Measurements from ENCODE around the gene PAK6.

The PAK6 gene

GRCh38 chr15:40310001-40310959 is 71.4 kb downstream of the PAK6 start:
- DNase-seq (ENCODE audit: low read depth, low spot score), result no peak
- in situ Hi-C loops (cut with HindIII; ENCODE audit: low sequenced_read_pairs), result no loop called here
- H3K4me3 ChIP-seq (ENCODE audit: low read depth, low read length), result no peak overlapping the region
- TF ChIP-seq CTCF (IDR thresholded peaks at IDR 0.05; ENCODE audit: low read depth, low read length), result peak; percentile 77

- no peak overlapping the region for H3K4me3 ChIP-seq (ENCODE audit: low read depth, low read length)
- no peak for TF ChIP-seq CTCF (IDR thresholded peaks at IDR 0.05; ENCODE audit: low read depth, low read length)
- in situ Hi-C loops (cut with HindIII; ENCODE audit: low sequenced_read_pairs), result no loop called here
- DNase-seq (ENCODE audit: low read depth, low spot score), result no peak
Observed at GRCh38 chr15:40310993-40311392, 72.1 kb downstream of the PAK6 start.

- DNase-seq (ENCODE audit: low read depth, low spot score), result no peak
- in situ Hi-C loops (cut with HindIII; ENCODE audit: low sequenced_read_pairs), result no loop called here
- no peak overlapping the region for H3K4me3 ChIP-seq (ENCODE audit: low read depth, low read length)
- TF ChIP-seq CTCF (IDR thresholded peaks at IDR 0.05; ENCODE audit: low read depth, low read length), result no peak
Observed at GRCh38 chr15:40312370-40313158, 73.7 kb downstream of the PAK6 start.

- in situ Hi-C loops (cut with HindIII; ENCODE audit: low sequenced_read_pairs), result no loop called here
- TF ChIP-seq CTCF (IDR thresholded peaks at IDR 0.05; ENCODE audit: low read depth, low read length), result no peak
- DNase-seq (ENCODE audit: low read depth, low spot score), result no peak
Observed at GRCh38 chr15:40313531-40314398, 74.9 kb downstream of the PAK6 start.

GRCh38 chr15:40314723-40315276 is 75.9 kb downstream of the PAK6 start:
- no peak for DNase-seq (ENCODE audit: low read depth, low spot score)
- in situ Hi-C loops (cut with HindIII; ENCODE audit: low sequenced_read_pairs), result no loop called here
- H3K4me3 ChIP-seq (ENCODE audit: low read depth, low read length), result no peak overlapping the region
- no peak for TF ChIP-seq CTCF (IDR thresholded peaks at IDR 0.05; ENCODE audit: low read depth, low read length)

More at GRCh38 chr15:40313531-40314398, 74.9 kb downstream of the PAK6 start:
- H3K4me3 ChIP-seq (ENCODE audit: low read depth, low read length), result no peak overlapping the region
